Calu3 (cell line): ENCODE results near the gene SCAPER. TPM values are rescaled to one million over a fixed set of nuclear protein-coding genes. Genes with fewer than 3 reads are reported as not detected.
"Not testable (repeated sequence)": the region's sequence is repeated elsewhere in the genome, so short reads cannot be mapped to it uniquely, and the experiment has no call there.

Source experiments
- BruUV-seq: library from RNA; stranded (reverse); fragments of 400-500 nt; replicated peaks from 2 replicates; lab custom pipeline; 2021; lab: Mats Ljungman, UMichigan
- CTCF ChIA-PET: fragments of 300-600 bp; sonication (Branson Sonifier 250); formaldehyde crosslinking; loops from one replicate; lab custom pipeline; 2022; ENCODE audit warnings: antibody characterized with exemption; lab: Charles Lee
- DNase-seq: peaks from one replicate; pipeline ENCODE4 v3.0.0; 2022
- H3K27ac Mint-ChIP-seq: one replicate; pipeline ENCODE4 v1.8.0; 2022; ENCODE audit warnings: mixed read lengths; ENCODE audit not compliant: unreplicated experiment
- H3K27me3 Mint-ChIP-seq: one replicate; pipeline ENCODE4 v1.8.0; 2022; ENCODE audit warnings: mixed read lengths; ENCODE audit not compliant: unreplicated experiment
- H3K36me3 Mint-ChIP-seq: one replicate; pipeline ENCODE4 v1.8.0; 2022; ENCODE audit warnings: mild to moderate bottlenecking, moderate library complexity, mixed read lengths; ENCODE audit not compliant: insufficient read depth, unreplicated experiment
- H3K4me1 Mint-ChIP-seq: one replicate; pipeline ENCODE4 v1.8.0; 2022; ENCODE audit warnings: mild to moderate bottlenecking, low read depth, mixed read lengths; ENCODE audit not compliant: unreplicated experiment
- H3K4me3 Mint-ChIP-seq: one replicate; pipeline ENCODE4 v1.8.0; 2022; ENCODE audit warnings: mild to moderate bottlenecking, low read depth, moderate library complexity, mixed read lengths; ENCODE audit not compliant: unreplicated experiment
- H3K9me3 Mint-ChIP-seq: one replicate; pipeline ENCODE4 v1.8.0; 2022; ENCODE audit warnings: low read depth, mixed read lengths; ENCODE audit not compliant: unreplicated experiment
- intact Hi-C: fragments of 100-400 bp; cut with micrococcal nuclease; formaldehyde crosslinking; loops from one replicate; pipeline ENCODE4 v1.10.0; 2022; ENCODE audit not compliant: unreplicated experiment
- total RNA-seq: library from RNA; stranded (reverse); gene quantifications from 2 replicates; pipeline ENCODE4 v1.2.3, GENCODE V29; 2022
- TF ChIP-seq, protein P1 (sequence below): fragments of 200-600 bp; IDR thresholded peaks from one replicate; pipeline ENCODE4 v1.8.0; 2022; ENCODE audit warnings: antibody characterized with exemption; ENCODE audit not compliant: unreplicated experiment

Gene SCAPER
- total RNA-seq, 1 experiment from 2014 or later = 34.8 TPM

DNA sequence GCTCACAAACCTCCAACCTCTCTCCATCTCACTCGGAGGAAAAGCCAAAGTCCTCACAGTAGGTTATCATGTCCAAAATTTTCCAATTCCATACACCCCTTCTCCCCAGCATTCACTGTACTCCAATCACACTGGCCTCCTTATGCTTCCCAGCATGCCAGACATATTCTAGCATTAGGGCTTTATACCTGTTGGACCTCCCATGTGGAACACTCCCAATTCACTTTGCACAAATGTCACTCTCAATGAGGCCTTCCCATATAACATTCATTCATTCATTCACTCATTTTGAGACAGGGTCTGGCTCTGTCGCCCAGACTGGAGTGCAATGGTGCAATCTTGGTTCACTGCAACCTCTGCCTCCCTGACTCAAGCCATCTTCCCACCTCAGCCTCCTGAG, 19.9 kb downstream of the SCAPER start:
- intact Hi-C loops = no loop called here
- no peak for DNase-seq
- H3K9me3 Mint-ChIP-seq = no peaks in the 10 kb centered on the region
- H3K4me3 Mint-ChIP-seq = no peak overlapping the region
- no TSS peak for BruUV-seq
- H3K27me3 Mint-ChIP-seq = no peaks in the 10 kb centered on the region
- TF ChIP-seq, protein P1, sequence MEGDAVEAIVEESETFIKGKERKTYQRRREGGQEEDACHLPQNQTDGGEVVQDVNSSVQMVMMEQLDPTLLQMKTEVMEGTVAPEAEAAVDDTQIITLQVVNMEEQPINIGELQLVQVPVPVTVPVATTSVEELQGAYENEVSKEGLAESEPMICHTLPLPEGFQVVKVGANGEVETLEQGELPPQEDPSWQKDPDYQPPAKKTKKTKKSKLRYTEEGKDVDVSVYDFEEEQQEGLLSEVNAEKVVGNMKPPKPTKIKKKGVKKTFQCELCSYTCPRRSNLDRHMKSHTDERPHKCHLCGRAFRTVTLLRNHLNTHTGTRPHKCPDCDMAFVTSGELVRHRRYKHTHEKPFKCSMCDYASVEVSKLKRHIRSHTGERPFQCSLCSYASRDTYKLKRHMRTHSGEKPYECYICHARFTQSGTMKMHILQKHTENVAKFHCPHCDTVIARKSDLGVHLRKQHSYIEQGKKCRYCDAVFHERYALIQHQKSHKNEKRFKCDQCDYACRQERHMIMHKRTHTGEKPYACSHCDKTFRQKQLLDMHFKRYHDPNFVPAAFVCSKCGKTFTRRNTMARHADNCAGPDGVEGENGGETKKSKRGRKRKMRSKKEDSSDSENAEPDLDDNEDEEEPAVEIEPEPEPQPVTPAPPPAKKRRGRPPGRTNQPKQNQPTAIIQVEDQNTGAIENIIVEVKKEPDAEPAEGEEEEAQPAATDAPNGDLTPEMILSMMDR = no peak
- CTCF ChIA-PET = no interaction called here
- H3K27ac Mint-ChIP-seq = no peak overlapping the region
- H3K36me3 Mint-ChIP-seq = no peaks in the 10 kb centered on the region
- H3K4me1 Mint-ChIP-seq = no peaks in the 10 kb centered on the region

GRCh38 chr15:76875911-76876310, 29.2 kb downstream of the SCAPER start:
- no TSS peak for BruUV-seq
- H3K27ac Mint-ChIP-seq = no peak overlapping the region
- no peak for DNase-seq
- TF ChIP-seq, protein P1 = no peak
- H3K27me3 Mint-ChIP-seq = no peaks in the 10 kb centered on the region
- no peak overlapping the region for H3K4me3 Mint-ChIP-seq
- CTCF ChIA-PET = interaction anchor here (0.7 kb wide), 1 partner anchor 73 kb away, joined by 4 read pairs; no protein-coding TSS in a partner anchor
- intact Hi-C loops = no loop called here
- H3K4me1 Mint-ChIP-seq = peaks cover 13% of the 10 kb centered on the region
- H3K9me3 Mint-ChIP-seq = no peaks in the 10 kb centered on the region
- no peaks in the 10 kb centered on the region for H3K36me3 Mint-ChIP-seq

DNA sequence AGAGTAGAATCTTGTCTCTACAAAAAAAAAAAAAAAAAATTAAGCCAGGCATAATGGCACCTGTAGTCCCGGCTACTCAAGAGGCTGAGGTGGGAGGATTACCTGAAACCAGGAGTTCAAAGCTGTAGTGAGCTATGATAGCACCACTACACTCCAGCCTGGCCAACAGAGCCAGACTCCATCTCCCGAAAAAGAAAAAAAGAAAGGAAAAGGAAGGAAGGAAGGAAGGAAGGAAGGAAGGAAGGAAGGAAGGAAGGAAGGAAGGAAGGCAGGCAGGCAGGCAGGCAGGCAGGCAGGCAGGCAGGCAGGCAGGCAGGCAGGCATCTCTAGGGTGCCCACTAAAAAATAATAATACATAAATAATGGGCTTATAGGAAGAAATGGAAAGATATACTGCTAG, 32.1 kb downstream of the SCAPER start:
- H3K27me3 Mint-ChIP-seq, H3K36me3 Mint-ChIP-seq, intact Hi-C loops, H3K4me1 Mint-ChIP-seq, DNase-seq, BruUV-seq, H3K27ac Mint-ChIP-seq, H3K4me3 Mint-ChIP-seq, H3K9me3 Mint-ChIP-seq: not testable (repeated sequence)
- CTCF ChIA-PET = interaction anchor here (0.7 kb wide), 1 partner anchor 455 kb away, joined by 5 read pairs; no protein-coding TSS in a partner anchor

DNA sequence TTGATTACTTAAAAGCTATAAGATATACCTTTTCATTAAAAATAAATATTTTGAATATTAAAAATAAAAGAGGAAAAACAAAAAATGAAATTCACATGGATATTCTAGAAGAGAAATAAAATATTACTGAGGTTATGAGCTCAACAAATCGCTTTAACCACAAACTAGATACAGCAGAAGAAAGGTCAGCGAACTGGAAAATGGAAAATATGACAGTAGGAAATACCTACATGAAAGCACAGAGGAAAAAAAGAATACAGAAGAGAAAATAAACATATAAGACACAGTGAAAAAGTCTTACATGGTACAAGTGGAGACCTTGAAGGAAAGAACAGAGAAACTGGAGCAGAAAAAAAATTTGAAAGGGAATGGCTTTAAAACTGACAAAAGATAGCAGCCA, 33.2 kb downstream of the SCAPER start:
- Mint-ChIP-seq H3K4me3 (no peak overlapping the region), H3K4me1 (no peaks in the 10 kb centered on the region), H3K27me3 (no peaks in the 10 kb centered on the region), H3K36me3 (no peaks in the 10 kb centered on the region), H3K9me3 (no peaks in the 10 kb centered on the region), H3K27ac (no peak overlapping the region)
- intact Hi-C loops = no loop called here
- CTCF ChIA-PET = interaction anchor here (0.7 to 0.8 kb wide), 2 partner anchors 347 to 583 kb away, joined by 3 to 4 read pairs; no protein-coding TSS in a partner anchor
- DNase-seq = no peak
- BruUV-seq = no TSS peak
- TF ChIP-seq, protein P1 = no peak

GRCh38 chr15:76868740-76869139, 36.4 kb downstream of the SCAPER start:
- intact Hi-C loops = no loop called here
- no TSS peak for BruUV-seq
- H3K4me3 Mint-ChIP-seq = no peak overlapping the region
- DNase-seq = no peak
- TF ChIP-seq, protein P1 = no peak
- CTCF ChIA-PET = no interaction called here
- no peak overlapping the region for H3K27ac Mint-ChIP-seq
- H3K36me3 Mint-ChIP-seq = no peaks in the 10 kb centered on the region
- H3K9me3 Mint-ChIP-seq = no peaks in the 10 kb centered on the region
- no peaks in the 10 kb centered on the region for H3K4me1 Mint-ChIP-seq
- no peaks in the 10 kb centered on the region for H3K27me3 Mint-ChIP-seq
